Measurements from ENCODE around the gene HIBCH.
"Not testable (repeated sequence)": the region's sequence is repeated elsewhere in the genome, so short reads cannot be mapped to it uniquely, and the experiment has no call there.

Gene HIBCH

GRCh38 chr2:190162851-190163250 lies 156.8 kb downstream of the HIBCH start:
- Histone ChIP-seq H3K27ac (no peak overlapping the region), H3K4me3 (no peak overlapping the region)
- TF ChIP-seq CTCF (IDR thresholded peaks at IDR 0.05) = no peak
- DNase-seq (ENCODE audit: low spot score) = no peak

- Histone ChIP-seq H3K4me3 (no peak overlapping the region), H3K27ac (peak overlapping the region in 1 of 2 donors; percentile 39)
- no peak for DNase-seq (ENCODE audit: low spot score)
- no peak for TF ChIP-seq CTCF (IDR thresholded peaks at IDR 0.05)
Observed at GRCh38 chr2:190159453-190159852, 160.2 kb downstream of the HIBCH start.

- no peak overlapping the region for H3K4me3 ChIP-seq
- H3K27ac ChIP-seq = peak overlapping the region in 1 of 2 donors; percentile 39
- no peak for DNase-seq (ENCODE audit: low spot score)
- TF ChIP-seq CTCF (IDR thresholded peaks at IDR 0.05) = no peak
Observed at GRCh38 chr2:190158798-190159434, 160.7 kb downstream of the HIBCH start.

GRCh38 chr2:190157613-190158528 lies 161.8 kb downstream of the HIBCH start:
- H3K27ac ChIP-seq; H3K4me3 ChIP-seq; DNase-seq (ENCODE audit: low spot score): not testable (repeated sequence)

- no peak overlapping the region for H3K27ac ChIP-seq
- TF ChIP-seq CTCF (IDR thresholded peaks at IDR 0.05) = no peak
- no peak for DNase-seq (ENCODE audit: low spot score)
- no peak overlapping the region for H3K4me3 ChIP-seq
Observed at GRCh38 chr2:190156530-190157212, 163.0 kb downstream of the HIBCH start.
